ENCODE data around the gene PPP6R2.

GRCh38 chr22:50356186-50356585 is 13.1 kb downstream of the PPP6R2 start:
- TF ChIP-seq CTCF (conservative IDR thresholded peaks at IDR 0.05 in 1 of 2, IDR thresholded peaks at IDR 0.05 in 1 of 2; ENCODE audit: extremely low read depth in 1 of 2, insufficient read depth in 1 of 2, low read depth in 1 of 2, low read length in 2 of 2) (no peak), EZH2 (IDR thresholded peaks at IDR 0.05; ENCODE audit: borderline replicate concordance, low read length) (no peak)
